GM04504 (cell line): Measurements from ENCODE around the gene ZNF768.
"Not testable (repeated sequence)": the region's sequence is repeated elsewhere in the genome, so short reads cannot be mapped to it uniquely, and the experiment has no call there.

Source experiments
- DNase-seq: peaks from one replicate; pipeline ENCODE4 v3.0.0-alpha.2; 2012; ENCODE audit warnings: low read depth

Gene ZNF768

GRCh38 chr16:30533146-30533522 is 6.8 kb upstream of the ZNF768 start:
- no peak for DNase-seq

- no peak for DNase-seq
Measured at GRCh38 chr16:30532285-30533145, 6.1 kb upstream of the ZNF768 start.

GRCh38 chr16:30530163-30531037 is 4.0 kb upstream of the ZNF768 start:
- no peak for DNase-seq

GRCh38 chr16:30528799-30529457 is 2.6 kb upstream of the ZNF768 start:
- no peak for DNase-seq

- DNase-seq, result no peak
Measured at GRCh38 chr16:30527635-30528178, 1.3 kb upstream of the ZNF768 start.

- DNase-seq, result peak; percentile 97
Measured at GRCh38 chr16:30526823-30527634, 663 bp upstream of the ZNF768 start.

- no peak for DNase-seq
Measured at GRCh38 chr16:30525844-30526136, 576 bp downstream of the ZNF768 start.

GRCh38 chr16:30524575-30525568 is 1.5 kb downstream of the ZNF768 start:
- DNase-seq, result no peak

GRCh38 chr16:30523768-30524574 is 2.4 kb downstream of the ZNF768 start:
- no peak for DNase-seq

GRCh38 chr16:30522702-30523463 is 3.5 kb downstream of the ZNF768 start:
- not testable (repeated sequence) for DNase-seq

- DNase-seq, result no peak
Measured at GRCh38 chr16:30521873-30522641, 4.3 kb downstream of the ZNF768 start.

- no peak for DNase-seq
Measured at GRCh38 chr16:30521476-30521872, 4.9 kb downstream of the ZNF768 start.

- no peak for DNase-seq
Measured at GRCh38 chr16:30519120-30520049, 7.0 kb downstream of the ZNF768 start.

- no peak for DNase-seq
Measured at GRCh38 chr16:30518552-30518951, 7.8 kb downstream of the ZNF768 start.

GRCh38 chr16:30515275-30515674 is 11.1 kb downstream of the ZNF768 start:
- DNase-seq, result no peak

GRCh38 chr16:30511509-30511908 is 14.9 kb downstream of the ZNF768 start:
- DNase-seq, result no peak
